K562 (cell line): ENCODE measurements around the gene NUDT14. TPM values are rescaled to one million over a fixed set of nuclear protein-coding genes. Genes with fewer than 3 reads are reported as not detected.

Experiments
- ATAC-seq: fragments of 200-7000 bp; cut with Tn5 transposase; 3 replicates; pipeline ENCODE4 v1.9.1; 2020; ENCODE audit warnings: moderate library complexity
- BruUV-seq: library from RNA; stranded (reverse); fragments of 400-500 nt; replicated peaks from 2 replicates; lab custom pipeline; 2021; lab: Mats Ljungman, UMichigan
- CTCF ChIA-PET: fragments of 300-600 bp; formaldehyde crosslinking; extraction: SDS; loops from one replicate; lab custom pipeline; 2021; ENCODE audit warnings: low intra/inter-chr PET ratio; lab: Yijun Ruan, JAX
- POLR2A ChIA-PET: fragments of 300-600, 350-650 bp; sonication (Branson Sonifier 250); formaldehyde crosslinking; extraction: SDS; loops from one replicate; lab custom pipeline; 2021; ENCODE audit warnings: antibody characterized with exemption, inconsistent platforms; lab: Yijun Ruan, JAX
- DNase-seq, 4 experiments: peaks; one replicate each; pipeline versions ENCODE4 v3.0.0 to v3.0.0-alpha.2; 2011 to 2018; ENCODE audit warnings: low spot score in 3 of 4, mixed read lengths in 3 of 4; ENCODE audit errors: extremely low read depth in 1 of 4
- FAIRE-seq: peaks from 2 replicates; lab custom pipeline; 2011; peaks lifted over from hg19 to GRCh38; lab: Jason Lieb, UNC
- H2AFZ ChIP-seq: 2 replicates; pipeline ENCODE4 v1.6.0; 2011; ENCODE audit warnings: low read depth, low read length, control low read depth, inconsistent platforms
- H3K27ac ChIP-seq: fragments of 200-600 bp; 3 replicates; pipeline ENCODE4 v1.8.0; 2011; ENCODE audit warnings: low read depth, mild to moderate bottlenecking, control low read depth, inconsistent platforms, low read length, moderate library complexity, mixed read lengths; ENCODE audit errors: extremely low read depth
- H3K27me3 ChIP-seq, 2 experiments: fragments of 300-600 bp in 1 of 2; 2 replicates in 1 of 2; 3 replicates in 1 of 2; pipeline versions ENCODE4 v1.6.0 to v1.8.0; 2011; ENCODE audit warnings: inconsistent platforms in 2 of 2, low read length in 2 of 2, mild to moderate bottlenecking in 1 of 2, mixed read lengths in 1 of 2, moderate library complexity in 1 of 2; ENCODE audit not compliant: control insufficient read depth in 2 of 2, insufficient read depth in 2 of 2
- H3K36me3 ChIP-seq: fragments of 300-600 bp; 3 replicates; pipeline ENCODE4 v1.8.0; 2011; ENCODE audit warnings: mild to moderate bottlenecking, low read length, inconsistent platforms; ENCODE audit not compliant: control insufficient read depth, insufficient read depth
- H3K4me1 ChIP-seq, 2 experiments: fragments of 200-600 bp in 1 of 2; replicated peaks in 1 of 2; 2 replicates in 1 of 2; 3 replicates in 1 of 2; pipeline versions ENCODE4 v1.5.1 to v1.8.0; 2011; ENCODE audit warnings: inconsistent platforms in 2 of 2, low read length in 2 of 2, mild to moderate bottlenecking in 1 of 2, mixed read lengths in 1 of 2, moderate library complexity in 1 of 2; ENCODE audit not compliant: control insufficient read depth in 2 of 2, insufficient read depth in 2 of 2
- H3K4me2 ChIP-seq: 2 replicates; pipeline ENCODE4 v1.6.1; 2011; ENCODE audit warnings: low read length, control low read depth, inconsistent platforms, mixed read lengths; ENCODE audit not compliant: insufficient read depth
- H3K4me3 ChIP-seq: fragments of 200-600 bp; sonication (generic), shearing (Covaris generic); 2 replicates; pipeline ENCODE4 v1.5.1; 2016; ENCODE audit warnings: control low read depth, inconsistent platforms
- H3K79me2 ChIP-seq: fragments of 200-600 bp; 3 replicates; pipeline ENCODE4 v1.8.0; 2011; ENCODE audit warnings: low read length, inconsistent platforms; ENCODE audit not compliant: control insufficient read depth, insufficient read depth
- H3K9ac ChIP-seq, 2 experiments: 2 replicates each; pipeline versions ENCODE4 v1.6.0 to v1.6.1; 2011; ENCODE audit warnings: low read depth in 2 of 2, low read length in 2 of 2, control low read depth in 1 of 2, inconsistent platforms in 1 of 2, mild to moderate bottlenecking in 1 of 2, mixed read lengths in 1 of 2; ENCODE audit not compliant: insufficient read depth in 1 of 2
- H3K9me1 ChIP-seq: one replicate; pipeline ENCODE4 v1.6.0; 2011; ENCODE audit warnings: inconsistent platforms, mild to moderate bottlenecking, low read length, moderate library complexity; ENCODE audit not compliant: control insufficient read depth, insufficient read depth
- H3K9me3 ChIP-seq: replicated peaks from 2 replicates; pipeline ENCODE4 v1.5.1; 2011; ENCODE audit warnings: low read depth, low read length, inconsistent platforms; ENCODE audit not compliant: control insufficient read depth, insufficient read depth
- H4K20me1 ChIP-seq: replicated peaks from 2 replicates; pipeline ENCODE4 v1.6.1; 2011; ENCODE audit warnings: low read length, inconsistent platforms, mixed read lengths; ENCODE audit not compliant: control insufficient read depth, insufficient read depth
- BRD4 ChIP-seq: fragments of 200-600 bp; sonication (generic); IDR thresholded peaks from 2 replicates; pipeline ENCODE4 v1.6.1; 2017; ENCODE audit warnings: inconsistent platforms
- CBFB ChIP-seq: sonication (generic); formaldehyde crosslinking; IDR thresholded peaks from 2 replicates; pipeline ENCODE4 v1.4.0; 2020; ENCODE audit warnings: mild to moderate bottlenecking, missing genetic modification reagents
- CHAMP1 ChIP-seq: fragments of 450-650 bp; IDR thresholded peaks from 2 replicates; pipeline ENCODE4 v1.6.1; 2016; ENCODE audit warnings: mild to moderate bottlenecking
- FIP1L1 ChIP-seq: fragments of 200-400 bp; formaldehyde crosslinking; IDR thresholded peaks from 2 replicates; pipeline ENCODE4 v1.6.1; 2018; ENCODE audit warnings: mild to moderate bottlenecking, low read depth, low read length; ENCODE audit not compliant: poor library complexity, severe bottlenecking
- GATA2 ChIP-seq: sonication (generic); formaldehyde crosslinking; IDR thresholded peaks from 2 replicates; pipeline ENCODE4 v1.4.0; 2020; ENCODE audit warnings: mild to moderate bottlenecking, missing genetic modification reagents
- MIER1 ChIP-seq: fragments of 450-650 bp; IDR thresholded peaks from 2 replicates; pipeline ENCODE4 v1.6.1; 2016; ENCODE audit warnings: antibody characterized with exemption, mild to moderate bottlenecking, low read depth
- PATZ1 ChIP-seq: fragments of 250-450 bp; sonication (Bioruptor Pico); IDR thresholded peaks from 2 replicates; pipeline ENCODE4 v1.5.0; 2020; ENCODE audit warnings: mild to moderate bottlenecking, borderline replicate concordance
- RBFOX2 ChIP-seq: fragments of 200-400 bp; formaldehyde crosslinking; IDR thresholded peaks from 2 replicates; pipeline ENCODE4 v1.6.1; 2017; ENCODE audit warnings: low read depth, mild to moderate bottlenecking, low read length, moderate library complexity
- TEAD1 ChIP-seq, 2 experiments: fragments of 450-650 bp in 1 of 2; sonication (generic) in 1 of 2; formaldehyde crosslinking; IDR thresholded peaks; 2 replicates each; pipeline versions ENCODE4 v1.4.0 to v1.8.0; 2020 to 2022; ENCODE audit warnings: mild to moderate bottlenecking in 2 of 2, missing genetic modification reagents in 1 of 2
- UBTF ChIP-seq, 2 experiments: IDR thresholded peaks; 2 replicates each; pipeline ENCODE4 v1.6.1; 2012; ENCODE audit warnings: improper control_type of control experiment in 2 of 2, low read depth in 2 of 2, low read length in 2 of 2, borderline replicate concordance in 1 of 2
- ZNF655 ChIP-seq: fragments of 250-450 bp; sonication (Bioruptor Pico); IDR thresholded peaks from 2 replicates; pipeline ENCODE4 v1.5.0; 2021
- WGBS: fragments of 100-300 bp; shearing (Covaris generic); methylation state at CpG from one replicate; pipeline ENCODE4 v1.1.6; 2016; ENCODE audit warnings: low coverage, mixed read lengths; ENCODE audit not compliant: insufficient coverage; ENCODE audit errors: missing lambda C conversion rate; 5-methylcytosine and 5-hydroxymethylcytosine counted together
- in situ Hi-C: fragments of 300-500 bp; cut with MboI; formaldehyde crosslinking; loops from 4 replicates; pipeline ENCODE4 v1.15.0; 2018; ENCODE audit warnings: inconsistent platforms, mixed read lengths
- intact Hi-C: fragments of 100-400 bp; cut with micrococcal nuclease; formaldehyde crosslinking; loops from 2 replicates; pipeline ENCODE4 v1.14.2; 2022
- polyA plus RNA-seq, 8 experiments: library from polyadenylated mRNA; depleted of rRNA in 4 of 8; stranded (reverse) in 5 of 8; unstranded in 3 of 8; fragments of >200 nt; fragmentation: Nextera tagmentation in 2 of 8; fragmentation: Illumina TruSeq in 1 of 8; extraction: Ambion mirVana in 2 of 8; extraction: Trizol in 1 of 8; gene quantifications; 2 replicates each; pipeline versions ENCODE4 v1.2.1 to v1.2.3, GENCODE V29; 2011 to 2014; ENCODE audit warnings: inconsistent platforms in 1 of 8, missing spikeins in 1 of 8
- total RNA-seq, 7 experiments: library from RNA; depleted of rRNA in 6 of 7; stranded (reverse); fragments of >200 nt in 6 of 7; fragmentation: Illumina TruSeq in 2 of 7; extraction: Trizol in 2 of 7; gene quantifications; 2 replicates each; pipeline versions ENCODE4 v1.2.1 to v1.2.3, GENCODE V29; 2011 to 2021; ENCODE audit warnings: low replicate concordance in 1 of 7

NUDT14 gene
- total and polyA plus RNA-seq, 9 of the 15 experiments (the other 6 are each of a cell fraction or from before 2014, with no cell fraction given): 0.14 to 16.3 (median 8.2) TPM

- no peak for TF ChIP-seq ZNF655 (CRISPR knock-in tag)
These were observed 13.1 kb downstream of the NUDT14 start (continued) for GRCh38 chr14:105168093-105168420.

- Histone ChIP-seq H3K9me3 (no peaks in the 10 kb centered on the region), H3K79me2 (peaks cover 53% of the 10 kb centered on the region), H3K4me2 (peak overlapping the region; percentile 76), H3K27me3 (no peaks in the 10 kb centered on the region), H3K27ac (peak overlapping the region; percentile 85), H3K4me3 (peak overlapping the region; percentile 47), H3K9me1 (peaks cover 1% of the 10 kb centered on the region), H4K20me1 (peaks cover 1% of the 10 kb centered on the region; the same call in 1 of the 2 replicates), H3K36me3 (peaks cover 9% of the 10 kb centered on the region; the same call in 1 of the 3 replicates), H3K4me1 (peaks cover 10 to 92% of the 10 kb centered on the region in 2 experiments; a peak in 4 of 5 replicates), H3K9ac (peak overlapping the region; percentile 83 to 95), H2AFZ (peak overlapping the region; percentile 72; the same call in 1 of the 2 replicates)
- ChIA-PET POLR2A (no interaction called here), CTCF (no interaction called here)
- 0% methylated on average over 2 of the region's 116 CpGs for WGBS
- intact Hi-C loops (no loop called here), in situ Hi-C loops (no loop called here)
- peak; percentile 65 to 75 (median 71) for DNase-seq
- no TSS peak for BruUV-seq
- ATAC-seq: peak; percentile 57
- FAIRE-seq: no peak
- TF ChIP-seq FIP1L1: no peak
- no peak for TF ChIP-seq PATZ1 (CRISPR knock-in tag)
- no peak for TF ChIP-seq BRD4
- no peak for TF ChIP-seq UBTF (IDR thresholded peaks at IDR 0.05; ENCODE audit: borderline replicate concordance in 1 of 2, low read depth in 2 of 2, low read length in 2 of 2)
- TF ChIP-seq TEAD1 (CRISPR knock-in tag; IDR thresholded peaks at IDR 0.05): peak in 1 of 2 experiments; percentile 12; a peak in 1 of 4 replicates
- TF ChIP-seq CHAMP1: no peak
- no peak for TF ChIP-seq CBFB
- no peak for TF ChIP-seq MIER1
- no peak for TF ChIP-seq GATA2 (CRISPR knock-in tag)
- TF ChIP-seq RBFOX2: peak; percentile 63
These were observed 13.6 kb downstream of the NUDT14 start for GRCh38 chr14:105167303-105168092.
